ENCODE measurements around the gene DNASE1L1. TPM values are rescaled to one million over a fixed set of nuclear protein-coding genes. Genes with fewer than 3 reads are reported as not detected.

Gene DNASE1L1
- total and polyA plus RNA-seq, 12 donors = 9.3 to 101 (median 45.3) TPM

- intact Hi-C loops (cut with DNase I) = no loop called here
- 77 to 85% (median 81%) methylated on average over 12 to 14 of the region's 14 CpGs for WGBS, 4 donors
- Histone ChIP-seq H3K4me3 (peak overlapping the region in 1 of 4 donors; percentile 60), H3K9me3 (replicated peaks in 1 of 3) (no peaks in the 10 kb centered on the region), H3K27ac (peak overlapping the region in 1 of 5 donors; percentile 97), H3K4me1 (replicated peaks in 1 of 2) (peaks cover 4 to 8% of the 10 kb centered on the region in 2 donors), H3K36me3 (replicated peaks in 1 of 2) (no peaks in the 10 kb centered on the region), H3K27me3 (no peaks in the 10 kb centered on the region)
- no peak for DNase-seq
- TF ChIP-seq, protein P1, sequence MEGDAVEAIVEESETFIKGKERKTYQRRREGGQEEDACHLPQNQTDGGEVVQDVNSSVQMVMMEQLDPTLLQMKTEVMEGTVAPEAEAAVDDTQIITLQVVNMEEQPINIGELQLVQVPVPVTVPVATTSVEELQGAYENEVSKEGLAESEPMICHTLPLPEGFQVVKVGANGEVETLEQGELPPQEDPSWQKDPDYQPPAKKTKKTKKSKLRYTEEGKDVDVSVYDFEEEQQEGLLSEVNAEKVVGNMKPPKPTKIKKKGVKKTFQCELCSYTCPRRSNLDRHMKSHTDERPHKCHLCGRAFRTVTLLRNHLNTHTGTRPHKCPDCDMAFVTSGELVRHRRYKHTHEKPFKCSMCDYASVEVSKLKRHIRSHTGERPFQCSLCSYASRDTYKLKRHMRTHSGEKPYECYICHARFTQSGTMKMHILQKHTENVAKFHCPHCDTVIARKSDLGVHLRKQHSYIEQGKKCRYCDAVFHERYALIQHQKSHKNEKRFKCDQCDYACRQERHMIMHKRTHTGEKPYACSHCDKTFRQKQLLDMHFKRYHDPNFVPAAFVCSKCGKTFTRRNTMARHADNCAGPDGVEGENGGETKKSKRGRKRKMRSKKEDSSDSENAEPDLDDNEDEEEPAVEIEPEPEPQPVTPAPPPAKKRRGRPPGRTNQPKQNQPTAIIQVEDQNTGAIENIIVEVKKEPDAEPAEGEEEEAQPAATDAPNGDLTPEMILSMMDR (IDR thresholded peaks at IDR 0.05) = no peak
- no peak for TF ChIP-seq POLR2A (IDR thresholded peaks at IDR 0.05)
These were observed 28.3 kb downstream of the DNASE1L1 start for GRCh38 chrX:154380787-154381186.

GRCh38 chrX:154380153-154380552, 28.9 kb downstream of the DNASE1L1 start:
- H3K27ac ChIP-seq = peak overlapping the region; percentile 60 to 98 (median 96)
- intact Hi-C loops (cut with DNase I) = no loop called here

DNA sequence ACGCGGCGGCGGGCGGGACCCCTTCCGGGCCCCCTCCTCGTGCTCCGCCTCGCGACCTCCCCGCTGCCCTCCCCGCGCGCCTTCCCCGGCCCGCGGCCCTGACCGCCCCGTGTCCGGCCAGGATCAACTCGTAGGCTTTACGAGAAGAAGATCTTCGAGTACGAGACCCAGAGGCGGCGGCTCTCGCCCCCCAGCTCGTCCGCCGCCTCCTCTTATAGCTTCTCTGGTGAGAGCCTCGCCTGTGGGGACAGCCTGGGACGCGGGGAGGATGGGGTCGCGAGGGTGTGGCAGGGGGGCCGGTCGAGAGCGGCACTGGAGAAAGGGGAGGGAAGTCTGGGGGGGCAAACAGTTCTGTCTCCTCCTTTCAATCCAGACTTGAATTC, 29.5 kb downstream of the DNASE1L1 start:
- no peak for DNase-seq
- peak overlapping the region; percentile 44 to 73 (median 64) for H3K4me3 ChIP-seq
- peak overlapping the region; percentile 60 to 98 (median 96) for H3K27ac ChIP-seq
- H3K4me1 ChIP-seq (replicated peaks in 1 of 2) = peaks cover 4 to 8% of the 10 kb centered on the region in 2 donors
- H3K36me3 ChIP-seq (replicated peaks in 1 of 2) = no peaks in the 10 kb centered on the region
- no peak for TF ChIP-seq POLR2A (IDR thresholded peaks at IDR 0.05)
- TF ChIP-seq, protein P1 (IDR thresholded peaks at IDR 0.05) = no peak
- 0 to 63% (median 39%) methylated on average over 25 to 38 of the region's 38 CpGs; no CpG with 5 or more reads in 1 of the 4 donors for WGBS, 4 donors
- no peaks in the 10 kb centered on the region for H3K27me3 ChIP-seq
- intact Hi-C loops (cut with DNase I) = no loop called here
- no peaks in the 10 kb centered on the region for H3K9me3 ChIP-seq (replicated peaks in 1 of 3)

More at GRCh38 chrX:154380153-154380552, 28.9 kb downstream of the DNASE1L1 start:
- TF ChIP-seq POLR2A (IDR thresholded peaks at IDR 0.05) = no peak
- TF ChIP-seq, protein P1 (IDR thresholded peaks at IDR 0.05) = no peak
- H3K4me1 ChIP-seq (replicated peaks in 1 of 2) = peaks cover 4 to 8% of the 10 kb centered on the region in 2 donors
- peak overlapping the region in 2 of 4 donors; percentile 44 to 60 for H3K4me3 ChIP-seq
- no peak for DNase-seq
- H3K36me3 ChIP-seq (replicated peaks in 1 of 2) = no peaks in the 10 kb centered on the region
- H3K9me3 ChIP-seq (replicated peaks in 1 of 3) = no peaks in the 10 kb centered on the region
- H3K27me3 ChIP-seq = no peaks in the 10 kb centered on the region
- 39 to 56% (median 55%) methylated on average over 10 to 13 of the region's 13 CpGs; no CpG with 5 or more reads in 1 of the 4 donors for WGBS, 4 donors

DNA sequence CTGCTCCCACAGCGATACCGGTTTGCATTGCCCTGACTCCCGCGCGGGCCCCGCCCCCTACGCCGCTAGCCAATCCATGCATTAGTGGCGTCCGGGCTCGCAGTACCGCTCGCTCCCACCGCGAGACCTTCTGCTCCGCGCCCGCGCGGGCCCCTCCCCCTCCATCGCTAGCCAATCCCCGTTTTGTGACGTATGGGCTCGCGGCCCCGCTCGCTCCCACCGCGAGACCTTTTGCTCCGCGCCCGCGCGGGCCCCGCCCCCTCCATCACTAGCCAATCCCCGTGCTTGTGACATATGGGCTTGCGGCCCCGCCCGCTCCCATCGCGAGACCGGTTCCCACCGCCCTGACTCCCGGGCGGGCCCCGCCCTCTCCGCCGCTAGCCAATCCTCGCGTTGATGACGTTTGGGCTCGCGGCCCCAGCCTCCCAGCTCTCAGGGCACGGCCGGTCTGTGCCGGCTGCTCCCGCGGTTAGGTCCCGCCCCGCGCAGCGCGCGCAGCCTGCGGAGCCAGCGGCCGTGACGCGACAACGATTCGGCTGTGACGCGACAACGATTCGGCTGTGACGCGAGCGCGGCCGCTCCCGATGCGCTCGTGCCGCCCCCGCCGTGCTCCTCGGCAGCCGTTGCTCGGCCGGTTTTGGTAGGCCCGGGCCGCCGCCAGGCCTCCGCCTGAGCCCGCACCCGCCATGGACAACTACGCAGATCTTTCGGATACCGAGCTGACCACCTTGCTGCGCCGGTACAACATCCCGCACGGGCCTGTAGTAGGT, 30.1 kb downstream of the DNASE1L1 start, which contains the start of gene EMD:
EMD (plus strand) TSS at position 497 of the 770 bp plus-strand sequence; CDS start at position 687, 190 bp downstream.
- no peaks in the 10 kb centered on the region for H3K9me3 ChIP-seq (replicated peaks in 1 of 3)
- peak; percentile 95 to 99 (median 98) for DNase-seq
- H3K4me1 ChIP-seq (replicated peaks in 1 of 2) = peaks cover 4 to 8% of the 10 kb centered on the region in 2 donors
- H3K36me3 ChIP-seq (replicated peaks in 1 of 2) = no peaks in the 10 kb centered on the region
- no peaks in the 10 kb centered on the region for H3K27me3 ChIP-seq
- peak within 1 kb of the TSS; percentile 81 to 98 (median 98) for H3K27ac ChIP-seq
- intact Hi-C loops (cut with DNase I) = no loop called here
- TF ChIP-seq, protein P1 (IDR thresholded peaks at IDR 0.05) = no peak
- peak; percentile 78 to 86 for TF ChIP-seq POLR2A (IDR thresholded peaks at IDR 0.05)
- peak within 1 kb of the TSS; percentile 44 to 73 (median 64) for H3K4me3 ChIP-seq
- WGBS, 4 donors = 0 to 53% (median 18%) methylated on average over 9 to 103 of the region's 103 CpGs
